H1 (cell line): ENCODE measurements around the gene ASIC2. TPM values are rescaled to one million over a fixed set of nuclear protein-coding genes. Genes with fewer than 3 reads are reported as not detected.

Experiments
- CHD7 ChIP-seq: fragments of 300-600 bp; sonication (generic); IDR thresholded peaks from 2 replicates; pipeline ENCODE4 v1.7.1; 2012; ENCODE audit warnings: low read length, moderate library complexity, mild to moderate bottlenecking, inconsistent platforms; ENCODE audit not compliant: insufficient replicate concordance
- polyA plus RNA-seq, 7 experiments: library from polyadenylated mRNA; depleted of rRNA in 3 of 7; stranded (reverse) in 5 of 7; unstranded in 2 of 7; fragments of >200 nt in 5 of 7; fragments of 200-250 nt in 2 of 7; gene quantifications; 1 replicate in 5 of 7; 2 replicates in 1 of 7; 4 replicates in 1 of 7; pipeline versions ENCODE4 v1.2.1 to v1.2.3, GENCODE V29; 2011 to 2013; ENCODE audit warnings: missing spikeins in 2 of 7, mixed read lengths in 2 of 7
- total RNA-seq: library from RNA; stranded (reverse); fragmentation: NEBNext Ultra II Directional; extraction: Animal tissue kit (Norgen Biotek cat#: 25700); gene quantifications from 2 replicates; pipeline ENCODE4 v1.2.1, GENCODE V29; 2021

The ASIC2 gene
- total and polyA plus RNA-seq, 2 of the 8 experiments (the other 6 are each of a cell fraction or from before 2014, with no cell fraction given) = 0.86 to 1.2 TPM

GRCh38 chr17:33039874-33040273 lies 253.2 kb downstream of the ASIC2 start (continued):
- no peak for TF ChIP-seq CHD7
